MV-4-11 (cell line): Measurements from ENCODE around the gene HIPK4.
"Not testable (repeated sequence)": the region's sequence is repeated elsewhere in the genome, so short reads cannot be mapped to it uniquely, and the experiment has no call there.

Experiments
- DNase-seq: peaks from one replicate; lab custom pipeline; 2025; lab: John Stamatoyannopoulos, UW

Gene HIPK4

GRCh38 chr19:40390084-40390742, at the start of gene HIPK4:
Gene HIPK4, minus strand, starts transcription at chr19:40390181. Its CDS starts 279 bp downstream, at chr19:40389902.
- DNase-seq: no peak

GRCh38 chr19:40438284-40438683, 48.3 kb upstream of the HIPK4 start:
- no peak for DNase-seq

GRCh38 chr19:40433391-40434216, 43.6 kb upstream of the HIPK4 start:
- DNase-seq: peak; percentile 88

- peak; percentile 26 for DNase-seq
These were observed 42.8 kb upstream of the HIPK4 start for GRCh38 chr19:40432760-40433159.

GRCh38 chr19:40431698-40432097, 41.7 kb upstream of the HIPK4 start:
- no peak for DNase-seq

- DNase-seq: not testable (repeated sequence)
These were observed 40.3 kb upstream of the HIPK4 start for GRCh38 chr19:40430242-40430641.

GRCh38 chr19:40428197-40428596, 38.2 kb upstream of the HIPK4 start:
- not testable (repeated sequence) for DNase-seq

GRCh38 chr19:40425450-40426287, 35.7 kb upstream of the HIPK4 start, which contains the start of gene SERTAD1:
Gene SERTAD1, minus strand, starts transcription at chr19:40425992. Its CDS starts 2,446 bp downstream, at chr19:40423546.
- DNase-seq: peak; percentile 100

- no peak for DNase-seq
These were observed 34.9 kb upstream of the HIPK4 start for GRCh38 chr19:40424637-40425449.

- no peak for DNase-seq
These were observed 34.0 kb upstream of the HIPK4 start for GRCh38 chr19:40423938-40424337.

GRCh38 chr19:40422748-40423566, 33.0 kb upstream of the HIPK4 start:
- DNase-seq: no peak

- DNase-seq: no peak
These were observed 32.2 kb upstream of the HIPK4 start for GRCh38 chr19:40421993-40422747.

- peak; percentile 85 for DNase-seq
These were observed 31.1 kb upstream of the HIPK4 start for GRCh38 chr19:40420766-40421765.

GRCh38 chr19:40420451-40420765, 30.4 kb upstream of the HIPK4 start:
- DNase-seq: no peak

GRCh38 chr19:40419780-40420179, 29.8 kb upstream of the HIPK4 start:
- DNase-seq: no peak

GRCh38 chr19:40419066-40419612, 29.2 kb upstream of the HIPK4 start:
- no peak for DNase-seq

GRCh38 chr19:40418040-40418439, 28.1 kb upstream of the HIPK4 start:
- no peak for DNase-seq

GRCh38 chr19:40417643-40417981, 27.6 kb upstream of the HIPK4 start:
- DNase-seq: no peak
